Left colon (tissue), 2 donors: ENCODE results near the gene PMM2. TPM values are rescaled to one million over a fixed set of nuclear protein-coding genes. Genes with fewer than 3 reads are reported as not detected.
"Not testable (repeated sequence)": the region's sequence is repeated elsewhere in the genome, so short reads cannot be mapped to it uniquely, and the experiment has no call there.

ENCODE experiments used
- ATAC-seq: fragments of 200-7000 bp; cut with Tn5 transposase; one replicate; pipeline ENCODE4 v1.9.1; 2020; ENCODE audit warnings: mild to moderate bottlenecking, moderate library complexity
- DNase-seq, 2 donors: peaks; one replicate each; pipeline ENCODE4 v3.0.0-alpha.2; 2020
- intact Hi-C, 2 donors: fragments of 100-400 bp; cut with DNase I in 1 of 2; cut with micrococcal nuclease in 1 of 2; formaldehyde crosslinking; loops; one replicate each; pipeline versions ENCODE4 v1.11.2 to v1.14.0; 2022; cut with DNase I, micrococcal nuclease
- total RNA-seq, 2 donors: library from RNA; stranded (reverse); fragmentation: NEBNext Ultra II Directional; extraction: Animal tissue kit (Norgen Biotek cat#: 25700); gene quantifications; one replicate each; pipeline ENCODE4 v1.2.1, GENCODE V29; 2021
- donor health status: DM: no; HTN: no; CAD: no.
- donor health status: DM: yes; HTN: yes; CAD: no.

Gene PMM2
- total RNA-seq, 2 donors from 2014 or later = 55.1 to 92.4 TPM

- no peak for DNase-seq
- intact Hi-C loops = no loop called here
- ATAC-seq = no peak
Observed at GRCh38 chr16:8808613-8809353, 11.1 kb downstream of the PMM2 start.

GRCh38 chr16:8812162-8812843 lies 14.7 kb downstream of the PMM2 start:
- intact Hi-C loops = no loop called here
- no peak for ATAC-seq
- no peak for DNase-seq

GRCh38 chr16:8814095-8814806 lies 16.6 kb downstream of the PMM2 start:
- DNase-seq (no peak), ATAC-seq (no peak)
- intact Hi-C loops = no loop called here

- no peak for ATAC-seq
- intact Hi-C loops = no loop called here
- DNase-seq = no peak
Observed at GRCh38 chr16:8816967-8817655, 19.5 kb downstream of the PMM2 start.

- ATAC-seq (no peak), DNase-seq (no peak)
- intact Hi-C loops = no loop called here
Observed at GRCh38 chr16:8818504-8819270, 21.0 kb downstream of the PMM2 start.

GRCh38 chr16:8819411-8820034 lies 21.9 kb downstream of the PMM2 start:
- DNase-seq = no peak
- no peak for ATAC-seq
- intact Hi-C loops = no loop called here

- DNase-seq = no peak
- intact Hi-C loops = no loop called here
Observed at GRCh38 chr16:8822403-8822802, 24.8 kb downstream of the PMM2 start.

GRCh38 chr16:8826278-8826879 lies 28.7 kb downstream of the PMM2 start:
- no peak for ATAC-seq
- intact Hi-C loops = no loop called here

More at GRCh38 chr16:8822403-8822802, 24.8 kb downstream of the PMM2 start:
- no peak for ATAC-seq

GRCh38 chr16:8828541-8829165 lies 31.0 kb downstream of the PMM2 start:
- intact Hi-C loops = no loop called here

More at GRCh38 chr16:8826278-8826879, 28.7 kb downstream of the PMM2 start:
- DNase-seq = no peak

GRCh38 chr16:8831450-8831849 lies 33.8 kb downstream of the PMM2 start:
- DNase-seq = no peak
- intact Hi-C loops = no loop called here
- no peak for ATAC-seq

More at GRCh38 chr16:8828541-8829165, 31.0 kb downstream of the PMM2 start:
- DNase-seq (no peak), ATAC-seq (no peak)

- intact Hi-C loops = no loop called here
- ATAC-seq = no peak
- no peak for DNase-seq
Observed at GRCh38 chr16:8831871-8832716, 34.5 kb downstream of the PMM2 start.

- DNase-seq (no peak), ATAC-seq (no peak)
- intact Hi-C loops = no loop called here
Observed at GRCh38 chr16:8832717-8833105, 35.1 kb downstream of the PMM2 start.

- ATAC-seq, DNase-seq, intact Hi-C loops: not testable (repeated sequence)
Observed at GRCh38 chr16:8836797-8837196, 39.2 kb downstream of the PMM2 start.

GRCh38 chr16:8837594-8837993 lies 40.0 kb downstream of the PMM2 start:
- DNase-seq, ATAC-seq, intact Hi-C loops: not testable (repeated sequence)

- intact Hi-C loops, ATAC-seq, DNase-seq: not testable (repeated sequence)
Observed at GRCh38 chr16:8842016-8842415, 44.4 kb downstream of the PMM2 start.

- intact Hi-C loops, ATAC-seq, DNase-seq: not testable (repeated sequence)
Observed at GRCh38 chr16:8843296-8843695, 45.7 kb downstream of the PMM2 start.
